GM23338 (cell line): Measurements from ENCODE around the gene GOLGA2. TPM values are rescaled to one million over a fixed set of nuclear protein-coding genes. Genes with fewer than 3 reads are reported as not detected.

Source experiments
- ATAC-seq: fragments of 200-7000 bp; cut with Tn5 transposase; 3 replicates; pipeline ENCODE4 v1.9.1; 2020
- DNase-seq: peaks from one replicate; pipeline ENCODE4 v3.0.0-alpha.2; 2015; ENCODE audit warnings: low spot score
- H2AFZ ChIP-seq: fragments of 200-600 bp; sonication (generic); 2 replicates; pipeline ENCODE4 v1.8.0; 2016; ENCODE audit warnings: antibody characterized with exemption, mild to moderate bottlenecking, moderate library complexity
- H3F3A ChIP-seq: fragments of 200-600 bp; sonication (generic); replicated peaks from 2 replicates; pipeline ENCODE4 v1.8.0; 2017; ENCODE audit warnings: antibody characterized with exemption, mixed run types, low read depth
- H3K27ac ChIP-seq: fragments of 200-600 bp; sonication (generic); 2 replicates; pipeline ENCODE4 v1.6.1; 2016; ENCODE audit warnings: low read depth
- H3K27me3 ChIP-seq: fragments of 200-600 bp; sonication (generic); 2 replicates; pipeline ENCODE4 v1.8.0; 2016; ENCODE audit warnings: mild to moderate bottlenecking, mixed run types, moderate library complexity; ENCODE audit not compliant: insufficient read depth
- H3K36me3 ChIP-seq: fragments of 200-600 bp; sonication (generic); 2 replicates; pipeline ENCODE4 v1.8.0; 2016; ENCODE audit warnings: mild to moderate bottlenecking; ENCODE audit not compliant: insufficient read depth
- H3K4me1 ChIP-seq: fragments of 200-600 bp; sonication (generic); 2 replicates; pipeline ENCODE4 v1.8.0; 2016; ENCODE audit warnings: mild to moderate bottlenecking, moderate library complexity; ENCODE audit not compliant: insufficient read depth
- H3K4me2 ChIP-seq: fragments of 200-600 bp; sonication (generic); 2 replicates; pipeline ENCODE4 v1.7.1; 2017; ENCODE audit warnings: mixed run types
- H3K4me3 ChIP-seq: fragments of 200-600 bp; sonication (generic); 2 replicates; pipeline ENCODE4 v1.6.1; 2016; ENCODE audit warnings: mixed run types
- H3K79me2 ChIP-seq: fragments of 200-600 bp; sonication (generic); replicated peaks from 2 replicates; pipeline ENCODE4 v1.8.0; 2017; ENCODE audit warnings: mild to moderate bottlenecking; ENCODE audit not compliant: insufficient read depth
- H3K9me2 ChIP-seq: fragments of 200-600 bp; sonication (generic); 2 replicates; pipeline ENCODE4 v1.8.0; 2017; ENCODE audit not compliant: insufficient read depth
- H4K20me1 ChIP-seq: fragments of 200-600 bp; sonication (generic); replicated peaks from 2 replicates; pipeline ENCODE4 v1.8.0; 2017; ENCODE audit warnings: mild to moderate bottlenecking; ENCODE audit not compliant: insufficient read depth
- H3K27ac Mint-ChIP-seq: 2 replicates; pipeline ENCODE4 v1.8.0; 2020; ENCODE audit warnings: inconsistent platforms, mild to moderate bottlenecking, moderate library complexity, mixed read lengths
- H3K27me3 Mint-ChIP-seq: 3 replicates; pipeline ENCODE4 v1.8.0; 2022; ENCODE audit warnings: low read depth, mild to moderate bottlenecking, moderate library complexity, mixed read lengths, inconsistent platforms; ENCODE audit not compliant: insufficient read depth, poor library complexity
- H3K36me3 Mint-ChIP-seq: 3 replicates; pipeline ENCODE4 v1.8.0; 2021; ENCODE audit warnings: low read depth, mild to moderate bottlenecking, inconsistent platforms, moderate library complexity, mixed read lengths
- H3K4me1 Mint-ChIP-seq: 3 replicates; pipeline ENCODE4 v1.8.0; 2020; ENCODE audit warnings: mild to moderate bottlenecking, inconsistent platforms, mixed read lengths
- H3K4me3 Mint-ChIP-seq: 3 replicates; pipeline ENCODE4 v1.8.0; 2021; ENCODE audit warnings: moderate library complexity, mild to moderate bottlenecking, inconsistent platforms, mixed read lengths
- H3K9me3 Mint-ChIP-seq: 3 replicates; pipeline ENCODE4 v1.8.0; 2020; ENCODE audit warnings: moderate library complexity, mild to moderate bottlenecking, inconsistent platforms, mixed read lengths
- JUNB ChIP-seq: IDR thresholded peaks from one replicate; pipeline ENCODE4 v1.6.1; 2016; ENCODE audit warnings: antibody characterized with exemption; ENCODE audit not compliant: unreplicated experiment
- NANOG ChIP-seq: IDR thresholded peaks from 2 replicates; pipeline ENCODE4 v1.6.1; 2016; ENCODE audit warnings: antibody characterized with exemption, borderline replicate concordance
- POLR2AphosphoS5 ChIP-seq: IDR thresholded peaks from 2 replicates; pipeline ENCODE4 v1.6.1; 2016; ENCODE audit warnings: antibody characterized with exemption, low read depth
- STAT1 ChIP-seq: IDR thresholded peaks from one replicate; pipeline ENCODE4 v1.6.1; 2016; ENCODE audit warnings: antibody characterized with exemption; ENCODE audit not compliant: unreplicated experiment
- polyA plus RNA-seq: library from polyadenylated mRNA; unstranded; fragments of >200 nt; fragmentation: Nextera tagmentation; extraction: Ambion mirVana; gene quantifications from 2 replicates; pipeline ENCODE4 v1.2.1, GENCODE V29; 2016
- total RNA-seq: library from RNA; depleted of rRNA; stranded (reverse); fragments of >200 nt; shearing (Covaris generic); gene quantifications from 2 replicates; pipeline ENCODE4 v1.2.3, GENCODE V29; 2014
- TF ChIP-seq, protein P1 (sequence below): IDR thresholded peaks from 2 replicates; pipeline ENCODE4 v1.6.1; 2016; ENCODE audit warnings: antibody characterized with exemption
- TF ChIP-seq, protein P2 (sequence below): fragments of 250-450 bp; sonication (Bioruptor Pico); IDR thresholded peaks from 2 replicates; pipeline ENCODE4 v1.5.0; 2020; ENCODE audit warnings: mild to moderate bottlenecking, moderate library complexity
- TF ChIP-seq, protein P3 (sequence below), 2 experiments: fragments of 200-600 bp in 1 of 2; sonication (generic) in 1 of 2; conservative IDR thresholded peaks; 2 replicates each; pipeline versions ENCODE4 v1.5.1 to v1.6.1; 2016 to 2017; ENCODE audit warnings: antibody characterized with exemption in 2 of 2, low read depth in 2 of 2, mild to moderate bottlenecking in 2 of 2, moderate library complexity in 1 of 2
- TF ChIP-seq, protein P4 (sequence below): IDR thresholded peaks from one replicate; pipeline ENCODE4 v1.6.1; 2018; ENCODE audit warnings: antibody characterized with exemption; ENCODE audit not compliant: unreplicated experiment

GOLGA2 gene
- total and polyA plus RNA-seq, 2 experiments from 2014 or later: 32.6 to 48.4 TPM

DNA sequence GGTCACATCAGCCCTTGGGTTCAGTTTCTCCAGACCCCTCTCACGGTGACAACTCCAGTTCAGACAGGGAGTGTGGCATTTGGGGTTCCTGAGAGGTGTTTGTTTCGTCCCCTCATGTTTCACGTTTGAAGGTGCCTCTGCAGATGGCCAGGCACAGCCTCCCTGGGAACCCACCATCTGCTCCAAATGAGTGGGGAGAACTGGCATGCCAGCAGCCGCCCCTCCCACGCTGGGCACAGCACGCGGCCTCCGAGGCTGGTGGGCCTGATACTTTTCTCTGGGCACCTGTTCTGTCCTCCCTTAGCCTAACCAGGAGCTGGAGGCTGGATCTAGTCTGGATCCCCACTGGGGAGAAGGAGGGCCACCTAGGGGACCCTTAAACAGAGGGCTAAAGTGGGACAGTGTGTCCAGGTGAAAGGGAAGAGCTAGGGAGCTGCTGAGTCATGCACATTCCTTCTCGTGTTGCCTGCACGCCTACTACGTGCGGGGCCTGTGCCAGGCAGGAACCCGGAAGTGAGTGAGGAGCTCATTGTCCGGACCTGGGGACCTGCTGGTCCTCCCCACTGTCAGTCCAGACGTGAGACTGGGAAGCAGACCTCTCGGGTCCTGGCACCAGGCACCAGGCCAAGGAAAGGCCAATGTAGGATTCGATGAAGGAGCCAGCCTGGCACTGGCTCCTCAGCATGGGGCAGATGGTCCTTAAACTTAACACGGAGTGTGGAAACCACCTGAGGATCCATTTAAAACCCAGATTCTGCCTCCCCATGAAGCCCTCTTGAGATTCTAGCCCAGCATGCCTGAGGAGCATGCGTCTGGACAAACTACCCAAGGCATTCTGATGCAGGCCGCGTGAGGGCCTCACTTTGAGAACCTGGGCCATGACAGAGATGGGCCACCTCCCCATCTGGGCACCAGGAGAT lies 61.0 kb downstream of the GOLGA2 start:
- no peak overlapping the region for H3K4me3 Mint-ChIP-seq
- ATAC-seq (no peak), DNase-seq (no peak)
- no peaks in the 10 kb centered on the region for H3K79me2 ChIP-seq
- peaks cover 3% of the 10 kb centered on the region; the same call in 1 of the 2 replicates for H3F3A ChIP-seq
- H3K36me3 ChIP-seq: no peaks in the 10 kb centered on the region
- no peaks in the 10 kb centered on the region for H3K9me2 ChIP-seq
- peaks cover 3% of the 10 kb centered on the region; the same call in 1 of the 2 replicates for H3K4me1 ChIP-seq
- H4K20me1 ChIP-seq: no peaks in the 10 kb centered on the region; the same call in none of the 2 replicates
- peaks cover 13% of the 10 kb centered on the region for H3K4me1 Mint-ChIP-seq
- H3K27ac ChIP-seq: no peak overlapping the region
- TF ChIP-seq, protein P1, sequence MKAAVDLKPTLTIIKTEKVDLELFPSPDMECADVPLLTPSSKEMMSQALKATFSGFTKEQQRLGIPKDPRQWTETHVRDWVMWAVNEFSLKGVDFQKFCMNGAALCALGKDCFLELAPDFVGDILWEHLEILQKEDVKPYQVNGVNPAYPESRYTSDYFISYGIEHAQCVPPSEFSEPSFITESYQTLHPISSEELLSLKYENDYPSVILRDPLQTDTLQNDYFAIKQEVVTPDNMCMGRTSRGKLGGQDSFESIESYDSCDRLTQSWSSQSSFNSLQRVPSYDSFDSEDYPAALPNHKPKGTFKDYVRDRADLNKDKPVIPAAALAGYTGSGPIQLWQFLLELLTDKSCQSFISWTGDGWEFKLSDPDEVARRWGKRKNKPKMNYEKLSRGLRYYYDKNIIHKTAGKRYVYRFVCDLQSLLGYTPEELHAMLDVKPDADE: no peak
- TF ChIP-seq, protein P2, sequence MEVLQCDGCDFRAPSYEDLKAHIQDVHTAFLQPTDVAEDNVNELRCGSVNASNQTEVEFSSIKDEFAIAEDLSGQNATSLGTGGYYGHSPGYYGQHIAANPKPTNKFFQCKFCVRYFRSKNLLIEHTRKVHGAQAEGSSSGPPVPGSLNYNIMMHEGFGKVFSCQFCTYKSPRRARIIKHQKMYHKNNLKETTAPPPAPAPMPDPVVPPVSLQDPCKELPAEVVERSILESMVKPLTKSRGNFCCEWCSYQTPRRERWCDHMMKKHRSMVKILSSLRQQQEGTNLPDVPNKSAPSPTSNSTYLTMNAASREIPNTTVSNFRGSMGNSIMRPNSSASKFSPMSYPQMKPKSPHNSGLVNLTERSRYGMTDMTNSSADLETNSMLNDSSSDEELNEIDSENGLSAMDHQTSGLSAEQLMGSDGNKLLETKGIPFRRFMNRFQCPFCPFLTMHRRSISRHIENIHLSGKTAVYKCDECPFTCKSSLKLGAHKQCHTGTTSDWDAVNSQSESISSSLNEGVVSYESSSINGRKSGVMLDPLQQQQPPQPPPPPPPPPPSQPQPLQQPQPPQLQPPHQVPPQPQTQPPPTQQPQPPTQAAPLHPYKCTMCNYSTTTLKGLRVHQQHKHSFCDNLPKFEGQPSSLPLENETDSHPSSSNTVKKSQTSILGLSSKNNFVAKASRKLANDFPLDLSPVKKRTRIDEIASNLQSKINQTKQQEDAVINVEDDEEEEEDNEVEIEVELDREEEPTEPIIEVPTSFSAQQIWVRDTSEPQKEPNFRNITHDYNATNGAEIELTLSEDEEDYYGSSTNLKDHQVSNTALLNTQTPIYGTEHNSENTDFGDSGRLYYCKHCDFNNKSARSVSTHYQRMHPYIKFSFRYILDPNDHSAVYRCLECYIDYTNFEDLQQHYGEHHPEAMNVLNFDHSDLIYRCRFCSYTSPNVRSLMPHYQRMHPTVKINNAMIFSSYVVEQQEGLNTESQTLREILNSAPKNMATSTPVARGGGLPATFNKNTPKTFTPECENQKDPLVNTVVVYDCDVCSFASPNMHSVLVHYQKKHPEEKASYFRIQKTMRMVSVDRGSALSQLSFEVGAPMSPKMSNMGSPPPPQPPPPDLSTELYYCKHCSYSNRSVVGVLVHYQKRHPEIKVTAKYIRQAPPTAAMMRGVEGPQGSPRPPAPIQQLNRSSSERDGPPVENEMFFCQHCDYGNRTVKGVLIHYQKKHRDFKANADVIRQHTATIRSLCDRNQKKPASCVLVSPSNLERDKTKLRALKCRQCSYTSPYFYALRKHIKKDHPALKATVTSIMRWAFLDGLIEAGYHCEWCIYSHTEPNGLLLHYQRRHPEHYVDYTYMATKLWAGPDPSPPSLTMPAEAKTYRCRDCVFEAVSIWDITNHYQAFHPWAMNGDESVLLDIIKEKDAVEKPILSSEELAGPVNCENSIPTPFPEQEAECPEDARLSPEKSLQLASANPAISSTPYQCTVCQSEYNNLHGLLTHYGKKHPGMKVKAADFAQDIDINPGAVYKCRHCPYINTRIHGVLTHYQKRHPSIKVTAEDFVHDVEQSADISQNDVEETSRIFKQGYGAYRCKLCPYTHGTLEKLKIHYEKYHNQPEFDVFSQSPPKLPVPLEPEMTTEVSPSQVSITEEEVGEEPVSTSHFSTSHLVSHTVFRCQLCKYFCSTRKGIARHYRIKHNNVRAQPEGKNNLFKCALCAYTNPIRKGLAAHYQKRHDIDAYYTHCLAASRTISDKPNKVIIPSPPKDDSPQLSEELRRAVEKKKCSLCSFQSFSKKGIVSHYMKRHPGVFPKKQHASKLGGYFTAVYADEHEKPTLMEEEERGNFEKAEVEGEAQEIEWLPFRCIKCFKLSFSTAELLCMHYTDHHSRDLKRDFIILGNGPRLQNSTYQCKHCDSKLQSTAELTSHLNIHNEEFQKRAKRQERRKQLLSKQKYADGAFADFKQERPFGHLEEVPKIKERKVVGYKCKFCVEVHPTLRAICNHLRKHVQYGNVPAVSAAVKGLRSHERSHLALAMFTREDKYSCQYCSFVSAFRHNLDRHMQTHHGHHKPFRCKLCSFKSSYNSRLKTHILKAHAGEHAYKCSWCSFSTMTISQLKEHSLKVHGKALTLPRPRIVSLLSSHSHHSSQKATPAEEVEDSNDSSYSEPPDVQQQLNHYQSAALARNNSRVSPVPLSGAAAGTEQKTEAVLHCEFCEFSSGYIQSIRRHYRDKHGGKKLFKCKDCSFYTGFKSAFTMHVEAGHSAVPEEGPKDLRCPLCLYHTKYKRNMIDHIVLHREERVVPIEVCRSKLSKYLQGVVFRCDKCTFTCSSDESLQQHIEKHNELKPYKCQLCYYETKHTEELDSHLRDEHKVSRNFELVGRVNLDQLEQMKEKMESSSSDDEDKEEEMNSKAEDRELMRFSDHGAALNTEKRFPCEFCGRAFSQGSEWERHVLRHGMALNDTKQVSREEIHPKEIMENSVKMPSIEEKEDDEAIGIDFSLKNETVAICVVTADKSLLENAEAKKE (CRISPR knock-in tag): no peak
- TF ChIP-seq STAT1 (no peak), NANOG (no peak), POLR2AphosphoS5 (no peak), JUNB (no peak)
- TF ChIP-seq, protein P3, sequence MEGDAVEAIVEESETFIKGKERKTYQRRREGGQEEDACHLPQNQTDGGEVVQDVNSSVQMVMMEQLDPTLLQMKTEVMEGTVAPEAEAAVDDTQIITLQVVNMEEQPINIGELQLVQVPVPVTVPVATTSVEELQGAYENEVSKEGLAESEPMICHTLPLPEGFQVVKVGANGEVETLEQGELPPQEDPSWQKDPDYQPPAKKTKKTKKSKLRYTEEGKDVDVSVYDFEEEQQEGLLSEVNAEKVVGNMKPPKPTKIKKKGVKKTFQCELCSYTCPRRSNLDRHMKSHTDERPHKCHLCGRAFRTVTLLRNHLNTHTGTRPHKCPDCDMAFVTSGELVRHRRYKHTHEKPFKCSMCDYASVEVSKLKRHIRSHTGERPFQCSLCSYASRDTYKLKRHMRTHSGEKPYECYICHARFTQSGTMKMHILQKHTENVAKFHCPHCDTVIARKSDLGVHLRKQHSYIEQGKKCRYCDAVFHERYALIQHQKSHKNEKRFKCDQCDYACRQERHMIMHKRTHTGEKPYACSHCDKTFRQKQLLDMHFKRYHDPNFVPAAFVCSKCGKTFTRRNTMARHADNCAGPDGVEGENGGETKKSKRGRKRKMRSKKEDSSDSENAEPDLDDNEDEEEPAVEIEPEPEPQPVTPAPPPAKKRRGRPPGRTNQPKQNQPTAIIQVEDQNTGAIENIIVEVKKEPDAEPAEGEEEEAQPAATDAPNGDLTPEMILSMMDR (conservative IDR thresholded peaks at IDR 0.05; ENCODE audit: low read depth in 2 of 2): no peak
- TF ChIP-seq, protein P4, sequence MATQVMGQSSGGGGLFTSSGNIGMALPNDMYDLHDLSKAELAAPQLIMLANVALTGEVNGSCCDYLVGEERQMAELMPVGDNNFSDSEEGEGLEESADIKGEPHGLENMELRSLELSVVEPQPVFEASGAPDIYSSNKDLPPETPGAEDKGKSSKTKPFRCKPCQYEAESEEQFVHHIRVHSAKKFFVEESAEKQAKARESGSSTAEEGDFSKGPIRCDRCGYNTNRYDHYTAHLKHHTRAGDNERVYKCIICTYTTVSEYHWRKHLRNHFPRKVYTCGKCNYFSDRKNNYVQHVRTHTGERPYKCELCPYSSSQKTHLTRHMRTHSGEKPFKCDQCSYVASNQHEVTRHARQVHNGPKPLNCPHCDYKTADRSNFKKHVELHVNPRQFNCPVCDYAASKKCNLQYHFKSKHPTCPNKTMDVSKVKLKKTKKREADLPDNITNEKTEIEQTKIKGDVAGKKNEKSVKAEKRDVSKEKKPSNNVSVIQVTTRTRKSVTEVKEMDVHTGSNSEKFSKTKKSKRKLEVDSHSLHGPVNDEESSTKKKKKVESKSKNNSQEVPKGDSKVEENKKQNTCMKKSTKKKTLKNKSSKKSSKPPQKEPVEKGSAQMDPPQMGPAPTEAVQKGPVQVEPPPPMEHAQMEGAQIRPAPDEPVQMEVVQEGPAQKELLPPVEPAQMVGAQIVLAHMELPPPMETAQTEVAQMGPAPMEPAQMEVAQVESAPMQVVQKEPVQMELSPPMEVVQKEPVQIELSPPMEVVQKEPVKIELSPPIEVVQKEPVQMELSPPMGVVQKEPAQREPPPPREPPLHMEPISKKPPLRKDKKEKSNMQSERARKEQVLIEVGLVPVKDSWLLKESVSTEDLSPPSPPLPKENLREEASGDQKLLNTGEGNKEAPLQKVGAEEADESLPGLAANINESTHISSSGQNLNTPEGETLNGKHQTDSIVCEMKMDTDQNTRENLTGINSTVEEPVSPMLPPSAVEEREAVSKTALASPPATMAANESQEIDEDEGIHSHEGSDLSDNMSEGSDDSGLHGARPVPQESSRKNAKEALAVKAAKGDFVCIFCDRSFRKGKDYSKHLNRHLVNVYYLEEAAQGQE: no peak
- no peak overlapping the region for H2AFZ ChIP-seq
- no peak overlapping the region for H3K4me2 ChIP-seq
- no peaks in the 10 kb centered on the region for H3K27me3 ChIP-seq
- H3K27me3 Mint-ChIP-seq: peaks cover 18% of the 10 kb centered on the region
- H3K9me3 Mint-ChIP-seq: no peaks in the 10 kb centered on the region
- peak overlapping the region; percentile 48; the same call in 1 of the 2 replicates for H3K27ac Mint-ChIP-seq
- H3K36me3 Mint-ChIP-seq: peaks cover 8% of the 10 kb centered on the region; the same call in 2 of the 3 replicates
- H3K4me3 ChIP-seq: no peak overlapping the region
